Sigmoid colon (tissue), 4 donors: ENCODE data around the gene EFCAB5.

Source experiments
- CTCF ChIP-seq, 4 experiments: fragments of 450-650 bp in 3 of 4; fragments of 200-600 bp in 1 of 4; IDR thresholded peaks; one replicate each; pipeline ENCODE4 v1.5.1; 2016 to 2019; ENCODE audit warnings: antibody characterized with exemption in 4 of 4, mild to moderate bottlenecking in 3 of 4, moderate library complexity in 2 of 4
- POLR2A ChIP-seq, 2 donors: fragments of 450-650 bp; IDR thresholded peaks; one replicate each; pipeline ENCODE4 v1.6.1; 2016; ENCODE audit warnings: antibody characterized with exemption in 2 of 2, mild to moderate bottlenecking in 2 of 2, moderate library complexity in 2 of 2
- POLR2AphosphoS5 ChIP-seq, 4 donors: sonication (generic); formaldehyde crosslinking; IDR thresholded peaks; one replicate each; pipeline ENCODE4 v1.6.1; 2017; ENCODE audit warnings: antibody characterized with exemption in 4 of 4

- TF ChIP-seq CTCF (IDR thresholded peaks at IDR 0.05) (no peak), POLR2A (IDR thresholded peaks at IDR 0.05) (no peak), POLR2AphosphoS5 (IDR thresholded peaks at IDR 0.05) (no peak)
Measured at GRCh38 chr17:29945281-29945680, 3.8 kb downstream of the EFCAB5 start.
